Coronary artery (tissue), 2 donors: ENCODE data around the gene IMMP2L.
A peak's percentile ranks its signal among the peaks of the same experiment; 100 is the strongest.

Experiments used
- DNase-seq: peaks from one replicate; pipeline ENCODE4 v3.0.0-alpha.2; 2017; ENCODE audit warnings: low spot score
- H3K27ac ChIP-seq, 2 donors: fragments of 200-600 bp; sonication (generic); one replicate each; pipeline ENCODE4 v1.5.1; 2016 to 2019
- H3K4me3 ChIP-seq: fragments of 200-600 bp; sonication (generic); 2 replicates; pipeline ENCODE4 v1.5.1; 2016; ENCODE audit warnings: mild to moderate bottlenecking, moderate library complexity
- CTCF ChIP-seq: fragments of 200-600 bp; sonication (generic); IDR thresholded peaks from one replicate; pipeline ENCODE4 v1.5.1; 2019; ENCODE audit warnings: antibody characterized with exemption

IMMP2L gene

GRCh38 chr7:111532625-111533024, 29.7 kb downstream of the IMMP2L start:
- DNase-seq: no peak

DNA sequence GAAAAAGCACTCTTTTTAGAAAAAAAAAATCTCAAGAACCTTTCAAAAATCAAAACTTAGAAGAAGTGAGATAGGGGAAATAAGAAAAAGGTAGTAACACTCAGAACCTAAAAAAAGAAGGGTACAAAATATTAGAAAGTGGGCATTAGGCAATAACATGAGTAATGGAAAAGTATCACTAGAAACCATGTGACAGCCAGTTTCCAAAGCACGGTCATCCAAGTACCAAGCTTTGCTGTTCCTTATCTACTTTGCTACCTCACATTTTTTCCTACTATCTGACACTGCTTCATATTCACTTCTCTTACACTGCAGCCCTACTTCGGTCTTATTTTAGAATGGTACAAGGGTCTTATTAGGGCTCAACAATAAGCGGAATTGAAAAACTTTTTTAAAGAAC, 30.3 kb downstream of the IMMP2L start:
- no peak for DNase-seq
- no peak for TF ChIP-seq CTCF
- Histone ChIP-seq H3K27ac (peak overlapping the region; percentile 42 to 71), H3K4me3 (no peak overlapping the region)

More at GRCh38 chr7:111532625-111533024, 29.7 kb downstream of the IMMP2L start:
- peak overlapping the region; percentile 42 to 71 for H3K27ac ChIP-seq
- H3K4me3 ChIP-seq: no peak overlapping the region
- no peak for TF ChIP-seq CTCF

DNA sequence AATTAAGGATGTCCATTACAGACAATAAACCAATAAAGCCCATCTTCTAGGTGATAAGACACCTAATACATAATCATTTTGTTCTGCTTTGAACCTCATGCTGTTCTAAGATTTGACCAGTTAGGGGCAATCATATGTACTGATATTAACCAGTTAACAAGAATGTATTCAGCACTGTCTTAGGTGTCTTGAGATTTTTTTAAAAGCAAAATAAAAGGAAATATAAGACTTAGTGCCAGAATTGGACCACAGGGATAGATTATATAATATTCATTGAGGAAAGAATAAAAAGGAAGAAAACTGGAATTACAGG, 32.0 kb downstream of the IMMP2L start:
- no peak overlapping the region for H3K4me3 ChIP-seq
- no peak for TF ChIP-seq CTCF
- no peak for DNase-seq
- no peak overlapping the region for H3K27ac ChIP-seq

DNA sequence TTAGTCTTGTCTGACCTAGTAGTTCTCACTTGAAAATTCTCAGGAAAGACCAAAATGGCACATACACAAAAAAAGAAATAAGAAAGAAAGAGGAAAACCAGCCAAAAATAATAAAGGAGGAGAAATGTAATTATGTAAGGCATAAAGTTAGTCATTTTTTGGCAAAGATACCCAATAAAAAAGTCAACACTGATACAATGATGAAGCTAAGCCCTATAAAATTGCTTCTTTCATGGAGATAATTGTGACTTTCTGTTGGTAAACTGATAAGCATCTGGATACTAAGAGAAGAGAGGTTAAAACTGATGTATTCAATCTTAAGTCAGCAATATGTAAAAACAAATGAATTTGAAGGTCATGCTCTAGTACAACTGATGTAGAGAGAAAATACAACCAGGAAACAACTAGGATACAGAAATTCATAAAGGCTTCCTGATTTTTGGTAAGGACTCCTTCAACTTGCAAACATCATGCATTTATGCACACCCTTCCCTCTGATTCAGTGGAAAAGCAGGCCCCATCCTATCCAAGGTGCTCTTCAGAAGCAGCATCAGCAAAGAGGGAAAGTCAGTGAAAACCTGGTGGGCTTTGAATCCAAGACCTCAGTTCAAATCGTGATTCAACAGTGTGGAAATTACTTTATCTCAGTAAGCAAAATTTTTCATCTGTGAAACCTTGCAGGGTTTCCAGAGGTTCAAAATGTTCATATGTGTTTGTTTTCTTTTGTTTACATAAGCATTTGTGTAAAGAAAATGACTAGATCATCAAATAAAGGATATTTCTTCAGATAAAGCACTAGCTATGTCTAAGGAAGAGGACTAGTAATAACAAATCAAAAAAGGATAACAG, 32.6 kb downstream of the IMMP2L start:
- no peak for DNase-seq
- Histone ChIP-seq H3K4me3 (no peak overlapping the region), H3K27ac (no peak overlapping the region)
- no peak for TF ChIP-seq CTCF

- DNase-seq: no peak
- TF ChIP-seq CTCF: no peak
- Histone ChIP-seq H3K27ac (no peak overlapping the region), H3K4me3 (no peak overlapping the region)
These were observed 34.0 kb downstream of the IMMP2L start for GRCh38 chr7:111528331-111528730.

GRCh38 chr7:111527545-111527944, 34.7 kb downstream of the IMMP2L start:
- no peak for DNase-seq
- no peak overlapping the region for H3K27ac ChIP-seq
- no peak overlapping the region for H3K4me3 ChIP-seq
- TF ChIP-seq CTCF: no peak

DNA sequence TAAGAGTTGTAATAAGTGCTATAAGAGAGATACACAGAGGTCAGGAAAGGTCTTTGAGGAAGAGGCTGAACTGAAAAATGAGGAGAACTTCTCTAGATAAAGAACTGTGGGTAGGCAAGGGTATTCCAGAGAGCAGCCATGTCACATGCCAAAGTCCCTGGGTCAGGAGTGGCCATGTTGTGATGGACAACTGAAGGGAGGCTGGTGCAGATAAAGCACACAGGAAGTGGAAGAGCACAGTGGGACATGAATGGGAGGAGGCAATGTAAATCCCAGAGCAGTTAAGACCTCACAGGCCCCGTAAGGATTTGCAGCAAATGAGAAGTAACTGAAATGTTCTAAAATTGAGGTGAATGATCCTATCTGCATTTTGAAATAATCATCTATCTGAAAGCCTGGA, 37.2 kb downstream of the IMMP2L start:
- Histone ChIP-seq H3K4me3 (no peak overlapping the region), H3K27ac (no peak overlapping the region)
- TF ChIP-seq CTCF: no peak
- no peak for DNase-seq
